ENCODE data around the gene KRTAP5-1. TPM values are rescaled to one million over a fixed set of nuclear protein-coding genes. Genes with fewer than 3 reads are reported as not detected.
"Not testable (repeated sequence)": the region's sequence is repeated elsewhere in the genome, so short reads cannot be mapped to it uniquely, and the experiment has no call there.

KRTAP5-1 gene
- total RNA-seq, 2 donors from 2014 or later: not detected

- TF ChIP-seq CTCF (IDR thresholded peaks at IDR 0.05) (no peak), POLR2A (IDR thresholded peaks at IDR 0.05) (no peak)
- intact Hi-C loops (cut with DNase I): no loop called here
- Histone ChIP-seq H3K27ac (no peak within 1 kb of the TSS), H3K4me3 (no peak within 1 kb of the TSS), H3K4me1 (replicated peaks) (no peaks in the 10 kb centered on the region), H3K36me3 (no peaks in the 10 kb centered on the region), H3K9me3 (no peaks in the 10 kb centered on the region), H3K27me3 (replicated peaks; ENCODE audit: insufficient read depth) (no peaks in the 10 kb centered on the region)
- WGBS: 59% methylated on average over 1 of the region's 1 CpG
- DNase-seq (ENCODE audit: low spot score): no peak
Observed at GRCh38 chr11:1622086-1622485, 37.0 kb upstream of the KRTAP5-1 start, which contains the start of gene KRTAP5-4. Gene KRTAP5-4 (minus strand): TSS chr11:1622138. CDS start chr11:1622093, 45 bp downstream.

GRCh38 chr11:1619449-1619848, 34.4 kb upstream of the KRTAP5-1 start:
- Histone ChIP-seq H3K36me3 (no peaks in the 10 kb centered on the region), H3K27ac (no peak overlapping the region), H3K4me1 (replicated peaks) (no peaks in the 10 kb centered on the region), H3K4me3 (no peak overlapping the region), H3K9me3 (no peaks in the 10 kb centered on the region), H3K27me3 (replicated peaks; ENCODE audit: insufficient read depth) (no peaks in the 10 kb centered on the region)
- DNase-seq (ENCODE audit: low spot score): no peak
- intact Hi-C loops (cut with DNase I): no loop called here
- WGBS: 50% methylated on average over 10 of the region's 10 CpGs
- TF ChIP-seq CTCF (IDR thresholded peaks at IDR 0.05) (no peak), POLR2A (IDR thresholded peaks at IDR 0.05) (no peak), POLR2AphosphoS5 (IDR thresholded peaks at IDR 0.05) (no peak)

GRCh38 chr11:1618231-1618630, 33.1 kb upstream of the KRTAP5-1 start:
- WGBS: 80% methylated on average over 10 of the region's 10 CpGs
- TF ChIP-seq CTCF (IDR thresholded peaks at IDR 0.05) (no peak), POLR2AphosphoS5 (IDR thresholded peaks at IDR 0.05) (no peak), POLR2A (IDR thresholded peaks at IDR 0.05) (no peak)
- H3K36me3 ChIP-seq: no peaks in the 10 kb centered on the region
- no peaks in the 10 kb centered on the region for H3K4me1 ChIP-seq (replicated peaks)
- intact Hi-C loops (cut with DNase I): no loop called here
- H3K27me3 ChIP-seq (replicated peaks; ENCODE audit: insufficient read depth): no peaks in the 10 kb centered on the region
- H3K4me3 ChIP-seq: no peak overlapping the region
- H3K9me3 ChIP-seq: no peaks in the 10 kb centered on the region
- DNase-seq (ENCODE audit: low spot score): no peak
- H3K27ac ChIP-seq: no peak overlapping the region

GRCh38 chr11:1608363-1608762, 23.3 kb upstream of the KRTAP5-1 start, which contains the start of gene KRTAP5-3:
Gene KRTAP5-3 (minus strand): TSS chr11:1608463. CDS start chr11:1608385, 78 bp downstream.
- TF ChIP-seq POLR2AphosphoS5 (IDR thresholded peaks at IDR 0.05) (no peak), POLR2A (IDR thresholded peaks at IDR 0.05) (no peak), CTCF (IDR thresholded peaks at IDR 0.05) (no peak)
- Histone ChIP-seq H3K9me3 (no peaks in the 10 kb centered on the region), H3K4me3 (no peak within 1 kb of the TSS), H3K27ac (no peak within 1 kb of the TSS), H3K27me3 (replicated peaks; ENCODE audit: insufficient read depth) (no peaks in the 10 kb centered on the region), H3K4me1 (replicated peaks) (no peaks in the 10 kb centered on the region), H3K36me3 (no peaks in the 10 kb centered on the region)
- intact Hi-C loops (cut with DNase I): no loop called here
- no peak for DNase-seq (ENCODE audit: low spot score)
- WGBS: 68% methylated on average over 4 of the region's 4 CpGs

- intact Hi-C loops (cut with DNase I); H3K27me3 ChIP-seq (replicated peaks; ENCODE audit: insufficient read depth); DNase-seq (ENCODE audit: low spot score); H3K4me3 ChIP-seq; H3K36me3 ChIP-seq; H3K9me3 ChIP-seq; H3K4me1 ChIP-seq (replicated peaks); H3K27ac ChIP-seq: not testable (repeated sequence)
- 83% methylated on average over 2 of the region's 5 CpGs for WGBS
Observed at GRCh38 chr11:1607901-1608300, 22.8 kb upstream of the KRTAP5-1 start.

- DNase-seq (ENCODE audit: low spot score); H3K4me1 ChIP-seq (replicated peaks); H3K27ac ChIP-seq; intact Hi-C loops (cut with DNase I); H3K27me3 ChIP-seq (replicated peaks; ENCODE audit: insufficient read depth); H3K9me3 ChIP-seq; H3K4me3 ChIP-seq; H3K36me3 ChIP-seq: not testable (repeated sequence)
- 25% methylated on average over 18 of the region's 18 CpGs for WGBS
Observed at GRCh38 chr11:1607156-1607845, 22.2 kb upstream of the KRTAP5-1 start.

- intact Hi-C loops (cut with DNase I); H3K36me3 ChIP-seq; H3K27me3 ChIP-seq (replicated peaks; ENCODE audit: insufficient read depth); H3K4me3 ChIP-seq; DNase-seq (ENCODE audit: low spot score); H3K27ac ChIP-seq; H3K9me3 ChIP-seq; H3K4me1 ChIP-seq (replicated peaks): not testable (repeated sequence)
- WGBS: 80% methylated on average over 13 of the region's 13 CpGs
Observed at GRCh38 chr11:1605923-1606322, 20.8 kb upstream of the KRTAP5-1 start.

Data from prostate gland (tissue), 2 donors.